NCI-H1417 (cell line): ENCODE data around the gene ARHGEF9.

ENCODE experiments used
- DNase-seq, 3 experiments: peaks; one replicate each; lab custom pipeline; 2025; lab: John Stamatoyannopoulos, UW

ARHGEF9 gene

GRCh38 chrX:63746715-63747114, 38.3 kb downstream of the ARHGEF9 start:
- DNase-seq = no peak

- no peak for DNase-seq
Measured at GRCh38 chrX:63746278-63746677, 38.7 kb downstream of the ARHGEF9 start.

- DNase-seq = no peak
Measured at GRCh38 chrX:63744850-63745394, 40.1 kb downstream of the ARHGEF9 start.

- no peak for DNase-seq
Measured at GRCh38 chrX:63743596-63743995, 41.4 kb downstream of the ARHGEF9 start.

GRCh38 chrX:63740382-63740781, 44.6 kb downstream of the ARHGEF9 start:
- no peak for DNase-seq

GRCh38 chrX:63739885-63740284, 45.1 kb downstream of the ARHGEF9 start:
- no peak for DNase-seq

GRCh38 chrX:63738696-63739095, 46.3 kb downstream of the ARHGEF9 start:
- DNase-seq = no peak

- no peak for DNase-seq
Measured at GRCh38 chrX:63737131-63737921, 47.7 kb downstream of the ARHGEF9 start.

- no peak for DNase-seq
Measured at GRCh38 chrX:63735882-63736281, 49.1 kb downstream of the ARHGEF9 start.

GRCh38 chrX:63720293-63720692, 64.7 kb downstream of the ARHGEF9 start:
- no peak for DNase-seq

- no peak for DNase-seq
Measured at GRCh38 chrX:63719633-63720032, 65.4 kb downstream of the ARHGEF9 start.

GRCh38 chrX:63718010-63718694, 66.9 kb downstream of the ARHGEF9 start:
- peak in 1 of 3 experiments; percentile 21 for DNase-seq

GRCh38 chrX:63713526-63713925, 71.5 kb downstream of the ARHGEF9 start:
- peak in 1 of 3 experiments; percentile 10 for DNase-seq

- DNase-seq = no peak
Measured at GRCh38 chrX:63708801-63709200, 76.2 kb downstream of the ARHGEF9 start.

GRCh38 chrX:63702556-63702955, 82.5 kb downstream of the ARHGEF9 start:
- DNase-seq = no peak

- DNase-seq = peak; percentile 2 to 62 (median 6)
Measured at GRCh38 chrX:63686878-63687714, 97.9 kb downstream of the ARHGEF9 start.

GRCh38 chrX:63680423-63680822, 104.6 kb downstream of the ARHGEF9 start:
- DNase-seq = no peak

- DNase-seq = no peak
Measured at GRCh38 chrX:63679432-63679831, 105.6 kb downstream of the ARHGEF9 start.

- DNase-seq = no peak
Measured at GRCh38 chrX:63675716-63676115, 109.3 kb downstream of the ARHGEF9 start.

GRCh38 chrX:63673896-63674295, 111.1 kb downstream of the ARHGEF9 start:
- DNase-seq = no peak

GRCh38 chrX:63664741-63665140, 120.3 kb downstream of the ARHGEF9 start:
- no peak for DNase-seq

GRCh38 chrX:63664083-63664482, 120.9 kb downstream of the ARHGEF9 start:
- DNase-seq = no peak
